SU-DHL-6 (cell line): Measurements from ENCODE around the gene TBC1D1.

Experiments
- H2AFZ ChIP-seq: fragments of 200-600 bp; sonication (generic); 2 replicates; pipeline ENCODE4 v1.6.1; 2014; ENCODE audit warnings: low read depth, mild to moderate bottlenecking, moderate library complexity, mixed read lengths, antibody characterized with exemption, low read length; ENCODE audit not compliant: severe bottlenecking
- H3F3A ChIP-seq: fragments of 200-600 bp; shearing (Covaris generic); 2 replicates; pipeline ENCODE4 v1.6.0; 2016; ENCODE audit warnings: antibody characterized with exemption, mild to moderate bottlenecking; ENCODE audit not compliant: insufficient read depth
- H3K27ac ChIP-seq: fragments of 200-600 bp; sonication (generic); 2 replicates; pipeline ENCODE4 v1.5.1; 2016; ENCODE audit warnings: low read depth, mild to moderate bottlenecking, low read length, moderate library complexity, mixed read lengths
- H3K27me3 ChIP-seq: fragments of 200-600 bp; sonication (generic), shearing (Covaris generic); 2 replicates; pipeline ENCODE4 v1.6.0; 2014; ENCODE audit warnings: mild to moderate bottlenecking, low read length
- H3K36me3 ChIP-seq: fragments of 200-600 bp; sonication (generic); 2 replicates; pipeline ENCODE4 v1.6.1; 2014; ENCODE audit warnings: mild to moderate bottlenecking, low read length, mixed read lengths
- H3K4me2 ChIP-seq: fragments of 300-600, 200-600 bp; shearing (Covaris generic), sonication (generic); 2 replicates; pipeline ENCODE4 v1.6.0; 2014; ENCODE audit warnings: low read length, low read depth, mild to moderate bottlenecking; ENCODE audit not compliant: poor library complexity, severe bottlenecking
- H3K4me3 ChIP-seq: fragments of 200-600 bp; sonication (generic); 2 replicates; pipeline ENCODE4 v1.5.1; 2014; ENCODE audit warnings: antibody characterized with exemption, low read length, mild to moderate bottlenecking, mixed read lengths; ENCODE audit not compliant: insufficient read depth, poor library complexity, severe bottlenecking
- H3K79me2 ChIP-seq: fragments of 200-600 bp; sonication (generic); 2 replicates; pipeline ENCODE4 v1.6.1; 2014; ENCODE audit warnings: mild to moderate bottlenecking, low read length, moderate library complexity; ENCODE audit not compliant: insufficient read depth
- H3K9ac ChIP-seq: fragments of 200-600 bp; sonication (generic); 2 replicates; pipeline ENCODE4 v1.7.0; 2014; ENCODE audit warnings: mild to moderate bottlenecking, low read length
- H3K9me2 ChIP-seq: fragments of 200-600 bp; sonication (generic); replicated peaks from 2 replicates; pipeline ENCODE4 v1.6.1; 2014; ENCODE audit warnings: low read length; ENCODE audit not compliant: insufficient read depth
- H3K9me3 ChIP-seq: fragments of 200-600 bp; sonication (generic); 2 replicates; pipeline ENCODE4 v1.6.1; 2014; ENCODE audit warnings: low read length, mixed read lengths; ENCODE audit not compliant: insufficient read depth
- H4K20me1 ChIP-seq: fragments of 200-600 bp; sonication (generic); 2 replicates; pipeline ENCODE4 v1.6.1; 2014; ENCODE audit warnings: low read depth, mild to moderate bottlenecking, antibody characterized with exemption, low read length, moderate library complexity, mixed read lengths
- EZH2phosphoT487 ChIP-seq: fragments of 200-600 bp; sonication (generic), shearing (Covaris generic); conservative IDR thresholded peaks from 2 replicates; pipeline ENCODE4 v1.6.1; 2018; ENCODE audit warnings: mild to moderate bottlenecking, antibody characterized with exemption, low read length, moderate library complexity, mixed read lengths
- TF ChIP-seq, protein P1 (sequence below): fragments of 200-600 bp; sonication (generic); IDR thresholded peaks from one replicate; pipeline ENCODE4 v1.5.1; 2017; ENCODE audit warnings: antibody characterized with exemption, mild to moderate bottlenecking, low read length, moderate library complexity; ENCODE audit not compliant: insufficient read depth, poor library complexity, severe bottlenecking

The TBC1D1 gene

DNA sequence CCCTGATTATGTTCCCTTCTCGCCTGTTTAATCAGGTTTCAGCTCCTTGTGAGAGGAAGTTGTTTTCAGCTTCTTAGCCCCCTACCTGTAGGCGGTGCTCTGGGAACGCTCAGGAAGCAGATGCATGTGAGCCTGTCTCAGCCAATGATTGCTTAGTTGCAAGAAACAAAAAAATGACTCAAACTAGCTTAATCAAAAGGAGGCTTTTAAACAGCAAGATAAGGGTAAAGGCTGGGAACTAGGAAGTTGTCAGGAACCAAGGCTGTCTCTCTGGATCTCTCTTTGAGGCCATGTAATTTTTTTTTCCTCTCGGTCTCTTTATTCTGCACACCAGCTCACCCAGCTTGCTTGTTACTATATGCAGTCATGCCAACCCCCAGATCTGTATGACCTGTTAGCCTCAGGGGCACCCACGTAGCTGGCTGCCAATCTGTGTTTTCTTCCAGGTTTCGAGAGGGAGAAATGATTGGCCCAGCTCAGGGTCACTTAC lies 178.4 kb downstream of the TBC1D1 start:
- Histone ChIP-seq H3K9ac (no peak overlapping the region), H3F3A (no peaks in the 10 kb centered on the region), H3K4me3 (no peak overlapping the region), H3K4me2 (no peak overlapping the region), H3K27me3 (no peaks in the 10 kb centered on the region), H4K20me1 (no peaks in the 10 kb centered on the region), H3K79me2 (no peaks in the 10 kb centered on the region), H3K27ac (no peak overlapping the region), H3K9me3 (no peaks in the 10 kb centered on the region), H3K36me3 (no peaks in the 10 kb centered on the region), H3K9me2 (no peaks in the 10 kb centered on the region), H2AFZ (no peak overlapping the region)
- TF ChIP-seq EZH2phosphoT487 = no peak
- TF ChIP-seq, protein P1, sequence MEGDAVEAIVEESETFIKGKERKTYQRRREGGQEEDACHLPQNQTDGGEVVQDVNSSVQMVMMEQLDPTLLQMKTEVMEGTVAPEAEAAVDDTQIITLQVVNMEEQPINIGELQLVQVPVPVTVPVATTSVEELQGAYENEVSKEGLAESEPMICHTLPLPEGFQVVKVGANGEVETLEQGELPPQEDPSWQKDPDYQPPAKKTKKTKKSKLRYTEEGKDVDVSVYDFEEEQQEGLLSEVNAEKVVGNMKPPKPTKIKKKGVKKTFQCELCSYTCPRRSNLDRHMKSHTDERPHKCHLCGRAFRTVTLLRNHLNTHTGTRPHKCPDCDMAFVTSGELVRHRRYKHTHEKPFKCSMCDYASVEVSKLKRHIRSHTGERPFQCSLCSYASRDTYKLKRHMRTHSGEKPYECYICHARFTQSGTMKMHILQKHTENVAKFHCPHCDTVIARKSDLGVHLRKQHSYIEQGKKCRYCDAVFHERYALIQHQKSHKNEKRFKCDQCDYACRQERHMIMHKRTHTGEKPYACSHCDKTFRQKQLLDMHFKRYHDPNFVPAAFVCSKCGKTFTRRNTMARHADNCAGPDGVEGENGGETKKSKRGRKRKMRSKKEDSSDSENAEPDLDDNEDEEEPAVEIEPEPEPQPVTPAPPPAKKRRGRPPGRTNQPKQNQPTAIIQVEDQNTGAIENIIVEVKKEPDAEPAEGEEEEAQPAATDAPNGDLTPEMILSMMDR = no peak

DNA sequence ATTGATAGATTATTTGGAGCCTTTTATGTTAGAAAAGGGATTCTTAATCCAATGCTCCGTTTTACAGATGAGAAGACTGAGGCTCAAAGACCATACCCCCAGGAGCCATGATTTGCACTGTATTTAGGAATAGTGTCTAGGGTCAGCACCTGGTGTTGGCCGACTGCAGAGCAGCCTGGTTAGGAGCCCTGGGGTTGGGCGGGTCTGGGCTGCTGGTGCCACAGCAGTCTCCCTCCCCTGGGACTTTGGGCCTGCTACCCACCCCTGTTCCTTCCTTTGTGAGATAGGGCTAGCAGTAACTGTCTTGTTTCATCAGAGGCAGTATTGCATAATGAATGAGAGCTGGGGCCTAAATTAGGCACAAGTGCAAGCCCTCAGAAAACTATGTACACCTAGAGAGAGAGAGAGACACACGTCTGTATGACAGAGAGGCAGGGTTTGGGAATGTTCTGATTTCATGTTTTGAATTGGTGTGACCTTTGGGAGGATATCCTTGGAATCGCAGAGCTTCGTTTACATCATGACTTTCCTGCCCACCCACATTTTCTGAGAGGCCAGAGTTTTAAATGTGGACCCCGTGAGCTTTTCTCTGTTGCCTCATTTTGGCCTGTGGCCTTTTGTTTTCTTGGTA lies 181.0 kb downstream of the TBC1D1 start:
- Histone ChIP-seq H3K4me2 (no peak overlapping the region), H2AFZ (no peak overlapping the region), H3K9me2 (no peaks in the 10 kb centered on the region), H3K36me3 (no peaks in the 10 kb centered on the region), H3K27me3 (no peaks in the 10 kb centered on the region), H3K79me2 (no peaks in the 10 kb centered on the region), H3F3A (no peaks in the 10 kb centered on the region), H3K27ac (no peak overlapping the region), H4K20me1 (no peaks in the 10 kb centered on the region), H3K9me3 (no peaks in the 10 kb centered on the region), H3K9ac (no peak overlapping the region), H3K4me3 (no peak overlapping the region)
- TF ChIP-seq, protein P1 = no peak
- TF ChIP-seq EZH2phosphoT487 = no peak

DNA sequence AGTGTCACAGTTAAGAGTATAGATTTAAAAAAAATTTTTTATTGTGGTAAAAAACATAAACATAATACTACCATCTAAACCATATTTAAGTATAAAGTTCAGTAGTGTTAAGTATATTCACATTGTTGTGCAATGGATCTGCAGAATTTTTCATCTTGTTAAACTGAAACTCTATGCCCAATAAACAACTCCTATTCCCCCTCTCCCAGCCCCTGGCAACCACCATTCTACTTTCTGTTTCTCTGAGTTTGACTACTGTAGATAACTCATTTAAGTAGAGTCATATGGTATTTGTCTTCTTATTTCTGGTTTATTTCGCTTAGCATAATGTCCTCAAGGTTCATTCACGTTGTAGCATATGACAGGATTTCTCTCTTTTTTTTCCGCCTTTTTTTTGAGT lies 181.7 kb downstream of the TBC1D1 start:
- no peaks in the 10 kb centered on the region for H3K27me3 ChIP-seq
- no peaks in the 10 kb centered on the region for H3K79me2 ChIP-seq
- no peaks in the 10 kb centered on the region for H3F3A ChIP-seq
- H3K27ac ChIP-seq = no peak overlapping the region
- H2AFZ ChIP-seq = no peak overlapping the region
- H3K4me3 ChIP-seq = no peak overlapping the region
- no peak overlapping the region for H3K4me2 ChIP-seq
- no peaks in the 10 kb centered on the region for H3K9me3 ChIP-seq
- H4K20me1 ChIP-seq = no peaks in the 10 kb centered on the region
- H3K9ac ChIP-seq = no peak overlapping the region
- TF ChIP-seq, protein P1 = no peak
- no peak for TF ChIP-seq EZH2phosphoT487
- no peaks in the 10 kb centered on the region for H3K9me2 ChIP-seq
- H3K36me3 ChIP-seq = no peaks in the 10 kb centered on the region
